Activated naive CD8-positive, alpha-beta T cell treated with anti-CD3 and anti-CD28 coated beads, Interleukin-2, amount 50 U/mL, for 24 hours (primary cell): ENCODE data around the gene SPEM1.

Experiments used
- ATAC-seq: fragments of 150-1000 bp; cut with Tn5 transposase; one replicate; pipeline ENCODE4 v1.10.0; 2021
- DNase-seq: peaks from one replicate; pipeline ENCODE4 v3.0.0; 2021
- H3K27ac Mint-ChIP-seq: one replicate; pipeline ENCODE4 v1.8.0; 2021; ENCODE audit warnings: mild to moderate bottlenecking, mixed read lengths
- H3K27me3 Mint-ChIP-seq: one replicate; pipeline ENCODE4 v1.8.0; 2021; ENCODE audit warnings: mixed read lengths
- H3K36me3 Mint-ChIP-seq: one replicate; pipeline ENCODE4 v1.8.0; 2021; ENCODE audit warnings: low read depth, mixed read lengths
- H3K4me1 Mint-ChIP-seq: one replicate; pipeline ENCODE4 v1.8.0; 2021; ENCODE audit warnings: mixed read lengths
- H3K4me3 Mint-ChIP-seq: one replicate; pipeline ENCODE4 v1.8.0; 2021; ENCODE audit warnings: mild to moderate bottlenecking, moderate library complexity, mixed read lengths
- H3K9me3 Mint-ChIP-seq: one replicate; pipeline ENCODE4 v1.8.0; 2021; ENCODE audit warnings: mixed read lengths

The SPEM1 gene, protein sequence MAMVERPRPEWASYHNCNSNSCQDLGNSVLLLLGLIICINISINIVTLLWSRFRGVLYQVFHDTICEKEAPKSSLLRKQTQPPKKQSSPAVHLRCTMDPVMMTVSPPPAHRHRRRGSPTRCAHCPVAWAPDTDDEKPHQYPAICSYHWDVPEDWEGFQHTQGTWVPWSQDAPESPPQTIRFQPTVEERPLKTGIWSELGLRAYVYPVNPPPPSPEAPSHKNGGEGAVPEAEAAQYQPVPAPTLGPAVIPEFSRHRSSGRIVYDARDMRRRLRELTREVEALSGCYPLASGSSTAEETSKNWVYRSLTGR

DNA sequence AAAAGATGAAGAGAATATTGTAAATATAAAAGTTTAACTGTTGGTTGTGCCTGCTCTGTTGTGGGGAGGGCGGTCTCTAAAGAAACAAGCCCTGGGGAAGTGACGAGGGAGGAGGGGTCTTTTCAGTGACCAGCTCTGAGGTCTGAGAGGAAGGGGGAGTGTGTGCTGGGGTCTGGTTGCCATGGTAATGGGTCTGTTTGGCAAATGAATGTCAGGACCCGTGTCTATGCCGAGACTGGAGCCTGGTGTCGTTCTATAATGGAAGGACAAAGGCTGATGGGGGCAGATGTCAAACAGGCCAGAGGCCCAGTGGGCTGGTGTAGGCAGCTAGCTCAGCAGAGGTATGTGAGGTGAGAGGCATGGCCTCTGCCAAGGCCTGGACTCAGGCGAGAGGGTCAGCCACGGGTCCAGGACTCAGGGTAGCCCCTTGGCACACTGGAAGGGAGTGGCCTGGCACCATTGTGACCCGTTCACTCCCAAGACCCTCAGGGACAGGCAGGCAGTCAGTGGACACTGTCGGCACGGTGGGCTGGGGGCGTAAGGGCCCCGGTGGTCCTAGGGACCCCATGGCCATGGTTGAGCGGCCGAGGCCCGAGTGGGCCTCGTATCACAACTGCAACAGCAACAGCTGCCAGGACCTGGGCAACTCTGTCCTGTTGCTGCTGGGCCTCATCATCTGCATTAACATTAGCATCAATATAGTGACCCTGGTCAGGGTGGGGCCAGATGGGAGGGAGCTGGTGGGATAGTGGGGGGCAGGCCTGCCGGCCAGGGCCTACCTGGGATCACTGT, at the start of gene SPEM1:
Gene SPEM1 (plus strand): TSS at position 506 of the 792 bp plus-strand sequence. CDS start 61 bp downstream, at position 567.
- no peak for ATAC-seq
- Mint-ChIP-seq H3K4me1 (no peaks in the 10 kb centered on the region), H3K36me3 (no peaks in the 10 kb centered on the region), H3K9me3 (no peaks in the 10 kb centered on the region), H3K4me3 (no peak within 1 kb of the TSS), H3K27ac (no peak within 1 kb of the TSS), H3K27me3 (no peaks in the 10 kb centered on the region)
- no peak for DNase-seq

DNA sequence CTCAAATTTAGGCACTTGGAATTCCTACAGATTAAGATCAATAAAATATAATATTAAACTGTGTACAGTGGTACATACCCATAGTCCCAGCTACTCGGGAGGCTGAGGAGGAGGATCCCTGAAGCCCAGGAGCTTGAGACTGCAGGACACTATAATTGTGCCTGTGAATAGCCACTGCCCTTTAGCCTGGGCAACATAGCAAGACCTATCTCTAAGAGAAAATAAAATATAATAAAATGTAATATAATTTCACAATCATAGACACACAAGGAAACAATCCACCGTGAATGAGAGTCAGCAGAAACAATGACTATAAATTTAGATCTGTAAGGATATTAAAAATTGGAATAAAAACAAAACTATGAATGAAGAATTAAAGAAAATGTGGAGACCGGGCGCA, 49.3 kb upstream of the SPEM1 start:
- Mint-ChIP-seq H3K27me3 (no peaks in the 10 kb centered on the region), H3K4me3 (no peak overlapping the region), H3K4me1 (no peaks in the 10 kb centered on the region), H3K27ac (no peak overlapping the region), H3K9me3 (no peaks in the 10 kb centered on the region), H3K36me3 (no peaks in the 10 kb centered on the region)
- no peak for DNase-seq
- no peak for ATAC-seq

DNA sequence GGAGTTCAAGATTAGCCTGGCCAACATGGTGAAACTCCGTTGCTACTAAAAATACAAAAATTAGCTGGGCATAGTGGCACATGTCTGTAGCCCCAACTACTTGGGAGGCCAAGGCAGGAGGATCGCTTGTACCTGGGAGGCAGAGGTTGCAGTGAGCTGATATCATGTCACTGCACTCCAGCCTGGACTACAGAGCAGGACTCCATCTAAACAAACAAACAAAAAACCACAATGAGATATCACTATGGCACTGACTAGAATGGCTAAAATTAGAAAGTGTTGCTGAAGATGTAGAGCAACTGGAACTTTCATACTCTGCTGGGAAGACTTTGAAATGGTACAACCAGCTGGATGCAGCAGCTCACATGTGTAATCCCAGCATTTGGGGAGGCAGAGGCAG, 45.8 kb upstream of the SPEM1 start:
- no peaks in the 10 kb centered on the region for H3K4me1 Mint-ChIP-seq
- H3K27me3 Mint-ChIP-seq, result peaks cover 18% of the 10 kb centered on the region
- ATAC-seq, result no peak
- H3K27ac Mint-ChIP-seq, result no peak overlapping the region
- H3K9me3 Mint-ChIP-seq, result peaks cover 3% of the 10 kb centered on the region
- DNase-seq, result no peak
- no peaks in the 10 kb centered on the region for H3K36me3 Mint-ChIP-seq
- no peak overlapping the region for H3K4me3 Mint-ChIP-seq

DNA sequence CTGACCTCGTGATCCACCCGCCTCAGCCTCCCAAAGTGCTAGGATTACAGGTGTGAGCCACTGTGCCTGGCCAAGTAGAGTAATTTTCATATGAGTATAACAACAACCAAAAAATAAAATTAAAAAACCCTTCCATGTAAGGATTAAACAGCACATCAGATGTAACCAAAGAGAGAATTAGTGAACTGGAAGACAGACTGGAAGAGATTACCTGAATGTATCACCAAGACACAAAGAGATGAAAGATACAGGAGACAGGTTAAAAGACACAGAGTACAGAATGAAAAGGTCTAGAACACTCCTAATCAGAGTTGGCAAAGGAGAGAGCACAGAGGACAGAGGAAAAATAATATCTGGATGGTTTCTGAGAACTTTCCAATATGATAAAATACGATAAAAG, 41.0 kb upstream of the SPEM1 start:
- ATAC-seq, result no peak
- peaks cover 6% of the 10 kb centered on the region for H3K4me1 Mint-ChIP-seq
- H3K9me3 Mint-ChIP-seq, result peaks cover 6% of the 10 kb centered on the region
- no peak overlapping the region for H3K4me3 Mint-ChIP-seq
- H3K36me3 Mint-ChIP-seq, result no peaks in the 10 kb centered on the region
- H3K27ac Mint-ChIP-seq, result no peak overlapping the region
- H3K27me3 Mint-ChIP-seq, result peaks cover 49% of the 10 kb centered on the region
- DNase-seq, result no peak

DNA sequence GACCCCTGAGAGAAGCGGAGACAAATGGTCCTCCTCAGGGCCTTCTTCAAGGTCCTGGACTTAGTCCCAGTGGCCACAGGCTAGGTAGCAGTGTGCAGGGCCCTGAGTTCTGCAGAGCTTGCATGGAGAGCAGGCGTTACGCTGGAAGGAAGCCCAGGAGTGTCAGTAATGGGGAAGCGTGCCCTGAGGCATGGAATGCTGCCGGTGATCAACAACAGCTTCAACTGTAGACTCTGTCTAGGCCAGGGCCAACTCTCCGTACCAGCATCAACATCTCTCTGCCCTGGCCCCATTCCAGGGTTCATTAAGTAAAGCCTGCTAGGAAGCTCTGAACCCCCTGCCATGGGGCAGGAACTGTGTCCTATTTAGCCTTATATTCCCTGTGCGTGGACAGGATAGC, 39.8 kb upstream of the SPEM1 start:
- Mint-ChIP-seq H3K27ac (no peak overlapping the region), H3K9me3 (peaks cover 6% of the 10 kb centered on the region), H3K4me3 (no peak overlapping the region), H3K36me3 (no peaks in the 10 kb centered on the region), H3K4me1 (peaks cover 9% of the 10 kb centered on the region), H3K27me3 (peaks cover 49% of the 10 kb centered on the region)
- ATAC-seq (no peak), DNase-seq (no peak)

DNA sequence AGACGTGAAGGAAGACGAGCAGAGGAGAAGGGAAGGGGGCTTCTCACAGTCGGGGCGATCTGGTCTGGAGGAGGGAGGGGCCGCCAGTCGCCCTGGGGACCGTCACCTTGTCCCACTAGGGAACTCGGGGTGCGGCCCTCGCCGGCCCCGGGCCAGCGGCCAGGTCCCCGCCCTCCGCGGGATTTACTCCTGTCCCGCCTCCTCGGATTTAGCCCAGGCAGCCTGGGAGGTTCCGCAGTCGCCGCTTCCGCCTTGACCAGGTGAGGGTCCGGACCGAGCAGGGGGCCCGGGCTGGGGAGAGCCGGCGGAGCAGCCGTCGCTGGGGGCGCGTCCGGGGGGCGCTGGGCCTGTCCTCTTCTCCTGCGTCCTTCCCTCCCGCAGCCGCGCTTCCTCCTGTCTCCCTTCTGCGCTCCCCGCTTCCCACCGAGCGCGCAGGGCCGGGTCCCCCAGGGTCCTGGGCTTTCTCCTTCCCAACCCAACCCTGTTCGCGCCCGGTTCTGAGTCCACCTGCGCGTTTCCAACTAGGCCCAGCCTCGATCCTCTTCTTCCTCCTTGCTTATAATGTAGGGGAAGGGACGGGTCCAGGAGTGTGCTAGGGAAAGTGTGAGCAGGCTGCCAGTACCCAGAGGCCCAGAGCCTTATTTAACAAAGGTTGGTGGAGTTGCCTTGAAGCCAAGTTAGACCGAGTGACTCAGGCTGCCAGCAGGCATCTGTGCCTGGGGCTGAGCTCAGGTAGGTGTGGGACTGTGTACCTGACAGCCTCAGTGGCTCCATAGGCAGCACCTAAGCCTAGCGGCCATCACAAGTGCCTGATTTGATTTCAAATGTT, 39.1 kb upstream of the SPEM1 start, which contains the start of gene TNK1:
Gene TNK1 (plus strand): TSS at position 235 of the 829 bp plus-strand sequence. CDS start 1,838 bp downstream, outside the sequence.
- DNase-seq (no peak), ATAC-seq (no peak)
- H3K27ac Mint-ChIP-seq, result no peak within 1 kb of the TSS
- no peak within 1 kb of the TSS for H3K4me3 Mint-ChIP-seq
- no peaks in the 10 kb centered on the region for H3K36me3 Mint-ChIP-seq
- peaks cover 49% of the 10 kb centered on the region for H3K27me3 Mint-ChIP-seq
- H3K4me1 Mint-ChIP-seq, result peaks cover 9% of the 10 kb centered on the region
- H3K9me3 Mint-ChIP-seq, result peaks cover 6% of the 10 kb centered on the region

DNA sequence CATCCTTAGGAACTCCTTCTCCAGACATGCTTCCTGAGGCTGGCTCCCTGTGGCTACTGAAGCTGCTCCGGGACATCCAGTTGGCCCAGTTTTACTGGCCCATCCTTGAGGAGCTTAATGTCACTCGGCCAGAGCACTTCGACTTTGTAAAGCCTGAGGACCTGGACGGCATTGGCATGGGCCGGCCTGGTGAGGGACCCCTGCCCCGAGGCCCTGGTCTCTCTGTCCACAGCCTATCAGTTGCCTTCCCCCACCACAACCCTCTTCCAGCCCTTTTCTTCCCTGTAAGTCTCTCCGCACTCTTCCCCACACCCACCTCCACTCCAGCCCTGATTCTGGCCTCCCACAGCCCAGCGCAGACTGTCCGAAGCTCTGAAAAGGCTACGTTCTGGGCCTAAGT, 37.2 kb upstream of the SPEM1 start:
- peaks cover 39% of the 10 kb centered on the region for H3K27me3 Mint-ChIP-seq
- peaks cover 9% of the 10 kb centered on the region for H3K4me1 Mint-ChIP-seq
- H3K27ac Mint-ChIP-seq, result no peak overlapping the region
- DNase-seq (no peak), ATAC-seq (no peak)
- no peak overlapping the region for H3K4me3 Mint-ChIP-seq
- peaks cover 6% of the 10 kb centered on the region for H3K9me3 Mint-ChIP-seq
- no peaks in the 10 kb centered on the region for H3K36me3 Mint-ChIP-seq

DNA sequence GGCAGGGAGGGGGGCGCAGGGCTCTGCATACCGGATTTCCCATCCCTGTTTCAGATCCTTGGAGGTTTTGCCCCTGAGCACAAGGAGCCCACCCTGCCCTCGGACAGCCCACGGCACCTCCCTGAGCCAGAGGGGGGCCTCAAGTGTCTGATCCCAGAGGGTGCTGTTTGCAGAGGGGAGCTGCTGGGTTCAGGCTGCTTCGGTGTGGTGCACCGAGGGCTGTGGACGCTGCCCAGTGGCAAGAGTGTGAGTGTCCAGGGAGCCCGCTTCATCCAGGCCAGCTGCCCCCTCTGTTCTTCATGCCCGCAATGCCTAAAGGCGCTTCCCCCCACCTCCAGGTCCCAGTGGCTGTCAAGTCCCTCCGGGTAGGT, 36.8 kb upstream of the SPEM1 start:
- H3K27ac Mint-ChIP-seq, result no peak overlapping the region
- H3K9me3 Mint-ChIP-seq, result peaks cover 6% of the 10 kb centered on the region
- H3K4me3 Mint-ChIP-seq, result no peak overlapping the region
- H3K27me3 Mint-ChIP-seq, result peaks cover 37% of the 10 kb centered on the region
- no peaks in the 10 kb centered on the region for H3K36me3 Mint-ChIP-seq
- no peak for ATAC-seq
- DNase-seq, result no peak
- H3K4me1 Mint-ChIP-seq, result peaks cover 9% of the 10 kb centered on the region

DNA sequence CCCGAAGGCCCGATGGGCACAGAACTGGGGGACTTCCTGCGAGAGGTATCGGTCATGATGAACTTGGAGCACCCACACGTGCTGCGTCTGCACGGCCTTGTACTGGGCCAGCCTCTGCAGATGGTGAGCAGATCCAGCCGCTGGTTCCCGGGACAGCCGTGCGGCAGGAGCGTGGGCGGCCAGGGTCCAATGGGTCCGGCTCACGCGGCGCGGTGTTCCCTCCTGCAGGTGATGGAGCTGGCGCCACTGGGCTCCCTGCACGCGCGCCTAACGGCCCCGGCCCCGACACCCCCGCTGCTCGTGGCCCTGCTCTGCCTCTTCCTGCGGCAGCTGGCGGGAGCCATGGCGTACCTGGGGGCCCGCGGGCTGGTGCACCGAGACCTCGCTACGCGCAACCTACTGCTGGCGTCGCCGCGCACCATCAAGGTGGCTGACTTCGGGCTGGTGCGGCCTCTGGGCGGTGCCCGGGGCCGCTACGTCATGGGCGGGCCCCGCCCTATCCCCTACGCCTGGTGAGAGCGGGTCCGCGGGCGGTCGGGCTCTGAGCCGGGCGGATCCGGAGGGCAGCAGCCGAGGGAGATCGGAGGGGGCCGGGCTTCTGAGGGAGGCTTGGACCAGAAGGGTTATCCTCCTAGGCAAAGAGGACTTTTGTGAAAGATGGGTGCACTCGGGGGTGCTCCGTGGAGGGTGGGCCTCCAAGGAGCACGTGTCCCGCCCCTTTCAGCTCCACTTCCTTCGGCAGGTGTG, 36.2 kb upstream of the SPEM1 start:
- H3K27ac Mint-ChIP-seq, result no peak overlapping the region
- peaks cover under 1% of the 10 kb centered on the region for H3K36me3 Mint-ChIP-seq
- H3K27me3 Mint-ChIP-seq, result peaks cover 35% of the 10 kb centered on the region
- peak overlapping the region; percentile 77 for H3K4me3 Mint-ChIP-seq
- H3K9me3 Mint-ChIP-seq, result peaks cover 6% of the 10 kb centered on the region
- peaks cover 9% of the 10 kb centered on the region for H3K4me1 Mint-ChIP-seq
- ATAC-seq (peak; percentile 97), DNase-seq (peak; percentile 78)

DNA sequence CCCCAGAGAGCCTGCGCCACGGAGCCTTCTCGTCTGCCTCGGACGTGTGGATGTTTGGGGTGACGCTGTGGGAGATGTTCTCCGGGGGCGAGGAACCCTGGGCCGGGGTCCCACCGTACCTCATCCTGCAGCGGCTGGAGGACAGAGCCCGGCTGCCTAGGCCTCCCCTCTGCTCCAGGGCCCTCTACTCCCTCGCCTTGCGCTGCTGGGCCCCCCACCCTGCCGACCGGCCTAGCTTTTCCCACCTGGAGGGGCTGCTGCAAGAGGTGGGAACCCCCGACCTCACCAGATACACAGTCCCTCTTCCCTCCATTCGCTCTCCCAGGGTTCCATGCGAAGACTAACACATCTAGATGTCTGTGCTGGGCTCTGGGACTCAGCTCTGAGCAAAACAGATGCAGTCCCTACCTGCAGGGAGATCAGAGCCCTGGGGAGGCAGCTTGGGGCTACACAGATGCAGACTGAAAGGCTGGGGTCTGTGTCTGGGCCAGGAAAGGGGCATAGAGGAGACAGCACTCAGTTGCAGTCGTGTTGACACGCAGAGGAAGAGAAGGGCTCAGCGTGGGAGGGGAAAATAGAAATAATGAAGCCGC, 35.5 kb upstream of the SPEM1 start:
- ATAC-seq (no peak), DNase-seq (no peak)
- peaks cover 9% of the 10 kb centered on the region for H3K4me1 Mint-ChIP-seq
- H3K27ac Mint-ChIP-seq, result peak overlapping the region; percentile 24
- peaks cover 4% of the 10 kb centered on the region for H3K36me3 Mint-ChIP-seq
- H3K9me3 Mint-ChIP-seq, result no peaks in the 10 kb centered on the region
- H3K4me3 Mint-ChIP-seq, result peak overlapping the region; percentile 77
- H3K27me3 Mint-ChIP-seq, result peaks cover 28% of the 10 kb centered on the region

DNA sequence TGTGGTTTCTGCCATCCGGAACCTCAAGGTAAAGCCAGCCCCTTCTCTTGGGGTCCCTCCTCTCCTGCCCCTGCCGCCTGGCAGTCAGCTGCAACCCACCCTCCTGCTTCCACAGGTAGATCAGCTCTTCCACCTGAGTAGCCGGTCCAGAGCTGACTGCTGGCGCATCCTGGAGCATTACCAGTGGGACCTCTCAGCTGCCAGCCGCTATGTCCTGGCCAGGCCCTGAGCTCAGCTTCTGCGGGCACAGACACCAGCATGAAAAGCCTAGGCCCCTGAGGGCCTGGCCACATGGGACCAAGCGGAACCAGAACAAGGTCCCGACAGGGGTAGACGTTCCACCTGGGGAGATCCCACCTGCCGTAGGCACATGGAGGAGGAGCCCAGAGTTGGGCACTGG, 31.3 kb upstream of the SPEM1 start:
- Mint-ChIP-seq H3K27ac (no peak overlapping the region), H3K4me3 (no peak overlapping the region), H3K9me3 (no peaks in the 10 kb centered on the region), H3K4me1 (peaks cover 16% of the 10 kb centered on the region), H3K27me3 (no peaks in the 10 kb centered on the region), H3K36me3 (peaks cover 11% of the 10 kb centered on the region)
- ATAC-seq (no peak), DNase-seq (no peak)

DNA sequence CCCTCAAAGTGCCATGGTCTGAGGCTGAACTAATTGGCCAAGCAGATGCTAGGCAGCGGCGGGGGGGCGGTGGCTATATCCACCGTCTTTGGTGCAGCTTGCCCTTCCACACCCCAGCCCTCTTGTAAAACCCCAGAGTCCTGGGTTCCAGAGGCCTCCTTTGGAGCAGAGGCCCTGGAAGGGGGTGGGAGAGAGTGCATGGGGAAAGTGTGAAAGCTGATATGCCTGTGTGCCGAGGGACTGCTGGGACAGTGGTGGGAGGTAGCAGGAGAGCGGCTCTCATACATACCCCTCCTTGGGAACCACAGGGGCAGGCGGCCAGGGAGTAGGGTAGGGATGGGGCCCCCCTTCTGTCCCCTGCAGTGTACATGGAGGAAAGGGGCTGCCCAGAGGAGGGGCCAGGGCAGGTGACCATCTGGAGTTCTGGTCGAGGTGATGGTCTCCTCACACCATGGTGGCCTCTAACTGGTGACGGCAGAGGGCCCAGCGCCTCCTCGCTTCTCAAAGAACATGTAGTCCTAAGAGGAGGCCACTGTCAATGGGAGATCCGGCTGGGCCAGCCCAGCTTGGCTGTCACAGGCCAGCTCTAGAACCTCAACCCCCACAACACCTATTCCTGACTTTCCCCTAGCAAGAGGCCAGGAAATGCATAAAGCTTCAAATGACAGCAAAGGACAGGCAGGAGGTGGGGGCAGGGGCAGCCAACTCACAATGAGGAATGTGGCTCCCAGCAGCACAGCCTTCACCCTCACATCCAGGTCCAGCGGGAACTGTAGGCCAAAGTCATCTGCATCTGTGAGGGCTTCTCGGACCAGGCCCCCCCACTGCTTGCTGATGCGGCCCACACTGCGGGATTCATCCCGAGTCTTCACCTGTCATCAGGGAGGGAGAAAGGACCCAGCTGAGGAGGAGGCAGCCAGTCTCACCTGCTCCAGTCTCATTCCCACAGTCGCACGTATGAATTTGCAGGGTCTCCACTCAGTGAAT, 29.9 kb upstream of the SPEM1 start:
- H3K9me3 Mint-ChIP-seq, result no peaks in the 10 kb centered on the region
- no peaks in the 10 kb centered on the region for H3K27me3 Mint-ChIP-seq
- H3K4me3 Mint-ChIP-seq, result no peak overlapping the region
- DNase-seq (no peak), ATAC-seq (no peak)
- peaks cover 11% of the 10 kb centered on the region for H3K36me3 Mint-ChIP-seq
- no peak overlapping the region for H3K27ac Mint-ChIP-seq
- peaks cover 18% of the 10 kb centered on the region for H3K4me1 Mint-ChIP-seq

DNA sequence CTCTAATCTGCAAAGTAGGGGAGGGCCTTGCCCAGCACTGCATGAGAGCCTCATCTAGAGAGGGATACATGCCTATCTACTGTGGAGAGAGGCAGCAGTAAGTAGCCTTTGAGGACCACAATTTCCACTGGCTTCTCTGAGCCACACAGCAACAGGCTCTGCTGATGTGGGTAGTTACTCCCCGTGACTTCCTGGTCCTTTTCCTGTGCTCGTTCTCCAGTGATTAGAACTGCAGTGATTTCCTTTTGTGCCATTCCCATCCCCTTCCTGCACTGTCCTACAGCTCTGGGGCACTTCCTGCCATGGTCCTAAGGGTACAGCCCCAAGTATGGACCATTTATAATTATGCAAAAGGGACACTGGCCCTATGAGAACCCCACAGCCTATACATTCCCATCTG, 28.8 kb upstream of the SPEM1 start:
- H3K4me1 Mint-ChIP-seq, result peaks cover 20% of the 10 kb centered on the region
- H3K36me3 Mint-ChIP-seq, result peaks cover 11% of the 10 kb centered on the region
- no peak overlapping the region for H3K4me3 Mint-ChIP-seq
- DNase-seq, result no peak
- no peaks in the 10 kb centered on the region for H3K9me3 Mint-ChIP-seq
- no peak for ATAC-seq
- no peak overlapping the region for H3K27ac Mint-ChIP-seq
- no peaks in the 10 kb centered on the region for H3K27me3 Mint-ChIP-seq
